GM19240 (cell line): ENCODE measurements around the gene SLC35F3.

Experiments used
- DNase-seq: peaks from one replicate; pipeline ENCODE4 v3.0.0; 2011; ENCODE audit warnings: low spot score; ENCODE audit not compliant: insufficient read length

SLC35F3 gene

DNA sequence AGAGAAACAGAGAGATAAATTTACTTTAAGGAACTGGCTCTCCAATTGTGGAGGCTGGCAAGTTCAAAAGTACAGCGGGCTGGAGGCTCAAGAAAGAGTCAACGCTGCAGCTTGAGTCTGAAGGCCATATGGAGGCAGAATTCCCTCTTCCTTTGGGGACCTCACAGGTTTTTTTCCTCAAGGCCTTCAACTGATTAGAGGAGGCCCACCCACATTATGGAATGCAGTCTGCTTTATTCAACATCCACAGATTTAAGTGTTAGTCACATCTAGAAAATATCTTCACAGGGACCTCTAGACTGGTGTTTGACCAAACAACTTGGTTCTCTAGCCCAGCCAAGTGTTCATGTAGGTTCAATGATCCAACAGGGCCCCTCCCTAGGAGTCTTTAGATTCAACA is 117.8 kb downstream of the SLC35F3 start:
- no peak for DNase-seq

- DNase-seq: no peak
Measured at GRCh38 chr1:234039603-234040002, 135.1 kb downstream of the SLC35F3 start.

DNA sequence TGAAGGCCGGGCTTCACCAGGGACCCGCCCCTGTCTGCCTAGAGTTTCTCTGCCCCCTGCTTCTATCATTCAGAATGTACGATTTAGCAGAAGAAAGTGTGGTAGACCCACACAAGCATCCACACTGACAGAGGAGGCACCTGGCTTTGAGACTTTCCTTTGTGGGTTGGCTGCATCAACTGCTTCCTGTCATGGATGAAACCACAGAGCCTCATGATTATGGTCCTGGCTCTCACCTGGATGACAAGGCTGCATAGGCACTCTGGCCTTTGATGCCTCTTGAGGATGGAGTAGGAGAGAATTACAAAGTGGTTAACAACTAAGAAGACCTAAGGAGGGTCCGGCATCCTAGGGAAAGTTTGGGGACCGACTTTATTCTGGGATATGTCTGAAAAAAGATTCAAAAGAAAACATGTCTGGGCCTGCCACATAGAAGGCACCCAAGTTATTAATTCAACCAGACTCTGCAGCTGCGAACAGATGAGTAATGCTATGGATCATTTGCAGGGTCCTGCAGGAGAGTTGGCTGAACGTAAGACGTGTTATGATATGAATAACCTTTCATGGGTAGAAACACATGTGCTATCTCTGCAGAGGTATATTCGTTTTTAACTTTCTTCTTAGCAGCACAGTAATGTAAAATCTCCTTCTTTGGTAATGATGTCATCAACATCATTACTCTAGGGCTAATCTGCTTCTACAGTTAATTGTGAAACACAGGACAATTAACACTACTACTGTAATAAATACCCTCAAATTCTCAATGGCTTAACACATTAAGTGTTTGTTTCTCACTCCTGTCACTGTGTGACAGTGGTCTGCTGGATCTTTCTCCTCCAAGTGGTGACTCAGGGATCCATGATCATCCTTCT is 136.2 kb downstream of the SLC35F3 start:
- no peak for DNase-seq

- no peak for DNase-seq
Measured at GRCh38 chr1:234044079-234044478, 139.6 kb downstream of the SLC35F3 start.

GRCh38 chr1:234047123-234047522 is 142.6 kb downstream of the SLC35F3 start:
- no peak for DNase-seq

- no peak for DNase-seq
Measured at GRCh38 chr1:234062166-234062565, 157.7 kb downstream of the SLC35F3 start.

- DNase-seq: peak; percentile 53
Measured at GRCh38 chr1:234065794-234066447, 161.4 kb downstream of the SLC35F3 start.

GRCh38 chr1:234067581-234068337 is 163.3 kb downstream of the SLC35F3 start:
- DNase-seq: no peak

GRCh38 chr1:234069760-234070159 is 165.3 kb downstream of the SLC35F3 start:
- DNase-seq: no peak

DNA sequence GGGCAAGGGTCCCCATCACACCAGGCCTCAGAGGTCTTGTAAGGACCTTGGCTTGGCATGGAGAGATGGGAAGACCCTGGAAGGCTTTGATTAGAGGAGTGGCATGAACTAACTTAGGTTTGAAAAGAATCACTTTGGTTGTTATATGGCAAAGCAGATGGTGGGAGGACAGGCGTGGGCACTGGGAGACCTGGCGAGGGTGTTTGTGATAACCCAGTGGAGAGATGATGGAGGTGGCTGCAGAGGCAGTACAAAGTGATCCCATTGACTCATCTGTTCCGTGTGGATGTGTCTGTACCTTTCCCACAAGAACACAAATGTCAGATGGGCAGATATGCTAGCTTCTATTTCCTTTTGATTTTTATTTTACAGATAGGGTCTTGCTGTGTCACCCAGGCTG is 168.3 kb downstream of the SLC35F3 start:
- no peak for DNase-seq

DNA sequence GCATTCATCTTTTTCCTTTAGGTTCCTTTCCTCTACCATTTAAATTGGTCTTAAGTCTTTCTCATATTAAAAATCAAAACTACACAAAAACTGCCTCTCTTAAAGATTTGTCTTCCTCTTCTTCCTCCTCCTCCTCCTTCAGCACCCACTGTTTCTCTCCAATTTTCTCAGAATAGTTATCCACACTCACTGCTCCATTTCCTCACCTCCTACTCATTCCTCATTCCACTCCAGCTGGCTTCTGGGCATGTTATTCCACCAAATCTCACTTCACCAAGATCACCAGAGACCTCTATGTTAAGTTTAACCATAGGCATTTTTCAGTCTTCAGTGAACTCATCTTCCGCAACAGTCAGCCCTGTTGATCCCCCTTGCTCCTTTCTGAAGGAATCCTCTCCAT is 173.7 kb downstream of the SLC35F3 start:
- DNase-seq: no peak

DNA sequence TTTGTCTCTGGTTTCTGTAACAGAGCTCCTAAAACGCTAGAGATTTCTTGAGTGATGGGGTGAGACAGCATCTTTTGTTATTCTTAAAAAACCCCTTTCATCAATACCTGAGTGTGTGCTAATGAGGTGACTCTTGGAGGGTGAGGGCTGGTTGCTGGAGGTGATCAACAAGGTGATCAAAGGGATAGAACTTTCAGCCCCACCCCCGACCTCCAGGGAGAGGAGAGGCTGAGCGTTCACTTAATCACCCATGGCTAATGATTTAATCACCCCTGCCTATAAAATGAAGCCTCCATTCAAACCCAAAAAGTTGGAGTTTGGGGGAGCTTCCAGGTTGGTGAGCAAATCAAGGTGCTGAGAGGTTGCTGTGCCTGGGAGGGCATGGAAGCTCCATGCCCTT is 175.4 kb downstream of the SLC35F3 start:
- no peak for DNase-seq

GRCh38 chr1:234083460-234083859 is 179.0 kb downstream of the SLC35F3 start:
- no peak for DNase-seq

DNA sequence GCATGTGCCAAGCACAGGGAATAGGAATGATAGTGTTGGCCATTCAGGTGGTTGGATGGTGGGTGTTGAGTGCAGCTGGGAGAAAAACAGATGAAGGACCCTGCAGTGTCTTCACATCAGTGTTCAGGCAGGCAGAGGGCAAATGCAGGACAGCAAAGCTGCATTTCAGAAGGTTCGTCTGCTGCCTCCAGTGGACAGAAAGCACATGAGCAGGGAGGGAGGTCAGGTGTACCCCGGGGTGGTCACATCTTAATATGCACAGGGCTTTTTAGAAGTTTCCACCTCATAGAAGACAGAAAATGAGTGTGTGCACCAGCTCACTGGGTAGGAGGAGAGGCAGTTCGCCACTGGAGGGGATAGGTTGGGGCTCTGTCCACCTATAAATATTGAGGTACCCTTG is 184.9 kb downstream of the SLC35F3 start:
- DNase-seq: no peak

DNA sequence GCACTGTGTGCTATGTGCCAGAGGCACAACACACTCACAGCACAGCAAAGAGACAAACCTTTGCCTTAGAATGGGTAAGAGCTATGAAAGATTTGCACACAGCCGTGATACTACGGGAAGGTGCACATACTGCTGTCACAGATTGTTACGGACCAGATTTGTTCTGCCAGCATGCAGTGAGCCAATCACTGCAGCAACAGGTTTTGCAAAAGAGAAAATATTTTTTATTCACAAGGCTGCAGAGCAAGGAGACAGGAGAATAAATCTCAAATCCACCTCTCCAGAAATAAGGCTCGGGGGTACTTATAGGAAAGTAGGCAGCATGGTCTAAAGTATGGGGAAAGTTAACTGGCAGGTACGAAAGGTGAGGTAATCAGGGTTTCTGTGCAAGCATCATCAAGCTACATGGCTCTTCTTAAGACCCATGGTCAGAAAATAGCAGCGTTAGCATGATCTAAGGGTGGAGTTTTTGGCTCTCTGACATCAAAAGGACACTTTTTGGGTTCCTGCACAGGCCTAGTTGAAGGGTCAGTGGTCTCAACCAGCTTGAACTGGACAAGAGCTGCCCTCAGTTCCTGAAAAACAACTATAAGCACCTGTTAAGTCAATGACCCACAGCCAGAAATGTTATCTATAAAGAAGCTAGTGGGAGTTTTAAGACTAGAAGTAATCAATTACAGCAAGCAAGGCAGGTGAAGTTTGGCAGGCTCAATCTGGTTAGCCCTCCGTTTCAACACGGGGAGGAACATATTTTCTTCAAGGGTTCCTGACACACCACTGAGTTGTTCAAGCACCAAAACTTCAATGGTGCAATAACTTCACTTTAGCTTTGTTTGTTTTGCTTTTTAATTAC is 186.0 kb downstream of the SLC35F3 start:
- DNase-seq: no peak

- DNase-seq: no peak
Measured at GRCh38 chr1:234091065-234091401, 186.6 kb downstream of the SLC35F3 start.

DNA sequence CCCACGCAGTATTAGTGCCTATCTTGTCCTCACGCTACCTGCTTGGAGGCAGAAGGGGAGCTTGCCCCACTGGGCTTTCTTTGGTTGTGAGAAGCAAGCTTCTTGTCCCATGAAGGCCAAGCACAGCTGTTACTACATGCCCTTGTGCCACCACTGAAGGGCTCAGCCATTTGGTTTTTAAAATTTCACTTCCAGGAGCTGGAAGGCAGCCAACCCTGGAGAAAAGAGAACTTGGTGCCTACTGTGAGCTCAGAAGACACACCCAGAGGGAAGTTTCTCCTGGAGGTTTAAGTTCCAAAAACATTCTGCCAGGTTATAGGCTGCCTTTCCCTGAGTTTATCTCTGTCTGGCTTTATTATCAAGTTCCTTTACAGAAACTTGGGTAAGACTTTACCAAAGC is 187.4 kb downstream of the SLC35F3 start:
- no peak for DNase-seq

DNA sequence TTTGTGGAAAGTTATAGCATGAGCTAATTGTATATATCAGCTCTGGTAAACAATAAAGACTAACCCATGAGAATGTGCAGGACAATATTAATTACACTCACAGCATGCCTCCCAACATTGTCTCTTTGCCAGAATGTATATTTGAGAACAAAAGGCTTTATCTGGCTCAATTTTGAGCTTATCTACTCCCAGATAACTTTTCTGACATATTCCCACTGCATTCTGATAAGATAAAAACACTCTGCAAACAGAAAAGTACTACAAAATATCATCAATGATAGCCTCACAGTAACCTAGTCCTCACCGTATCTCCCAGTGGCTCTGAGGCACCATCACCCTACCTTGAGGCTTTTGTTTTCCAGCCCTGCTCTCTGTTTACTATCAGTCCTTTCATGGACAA is 188.6 kb downstream of the SLC35F3 start:
- DNase-seq: no peak

DNA sequence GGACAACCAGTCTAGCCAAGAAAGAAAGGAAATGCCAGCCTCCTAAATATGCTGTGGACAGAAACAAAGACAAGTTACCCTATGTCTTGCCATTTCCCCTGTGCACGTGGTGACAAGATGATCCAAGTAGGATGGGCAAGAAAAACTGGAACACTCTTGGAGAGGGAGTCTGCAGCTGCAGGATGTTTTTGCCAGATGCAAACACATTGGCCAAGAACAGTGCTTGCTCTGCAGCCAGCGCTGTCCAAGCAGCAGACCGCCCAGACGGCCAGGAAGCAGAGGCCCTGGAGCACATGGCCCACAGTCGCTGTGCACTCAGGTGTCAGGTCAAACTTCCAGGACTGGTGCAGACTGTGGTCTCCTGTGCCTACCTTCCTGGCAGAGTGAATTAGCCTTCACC is 189.3 kb downstream of the SLC35F3 start:
- no peak for DNase-seq

DNA sequence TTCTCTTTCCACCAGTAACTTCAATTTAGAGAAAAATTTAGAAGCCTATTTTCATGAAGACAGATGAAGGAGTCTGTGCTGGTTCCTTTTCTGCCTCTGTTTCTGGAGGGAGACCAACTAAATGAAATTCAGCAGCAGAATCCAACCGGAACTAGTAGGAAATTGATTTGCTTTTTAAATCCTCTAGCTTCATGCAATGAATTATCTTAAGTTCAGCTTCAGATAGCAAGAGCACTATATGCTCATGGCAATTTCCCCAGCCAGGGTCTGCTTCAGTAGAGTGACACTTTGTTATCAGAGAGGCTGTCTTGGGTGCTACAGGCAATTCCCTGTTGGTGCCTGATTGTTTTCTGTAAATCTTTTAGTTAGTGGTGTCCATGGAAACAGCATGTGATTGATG is 189.7 kb downstream of the SLC35F3 start:
- no peak for DNase-seq

- DNase-seq: no peak
Measured at GRCh38 chr1:234096161-234096770, 191.8 kb downstream of the SLC35F3 start.
